ENCODE data around the gene GGA2.

- no peak for TF ChIP-seq CTCF (conservative IDR thresholded peaks at IDR 0.05 in 1 of 2, IDR thresholded peaks at IDR 0.05 in 1 of 2; ENCODE audit: low read depth in 1 of 2, low read length in 2 of 2)
- no peak for TF ChIP-seq EZH2 (IDR thresholded peaks at IDR 0.05; ENCODE audit: low read length, missing control alignments)
Observed at GRCh38 chr16:23478566-23478965, 31.7 kb downstream of the GGA2 start.
